HG03378 (cell line): ENCODE results near the gene IMMT.
"Not testable (repeated sequence)": the region's sequence is repeated elsewhere in the genome, so short reads cannot be mapped to it uniquely, and the experiment has no call there.

Experiments used
- ATAC-seq: cut with Tn5 transposase; IDR thresholded peaks from one replicate; pipeline ENCODE4 v1.9.1; 2021; ENCODE audit warnings: mild to moderate bottlenecking, moderate library complexity; ENCODE audit not compliant: unreplicated experiment

Gene IMMT

GRCh38 chr2:86202336-86202692, 7.1 kb upstream of the IMMT start:
- no peak for ATAC-seq

GRCh38 chr2:86201671-86202335, 6.5 kb upstream of the IMMT start:
- no peak for ATAC-seq

GRCh38 chr2:86200564-86200963, 5.3 kb upstream of the IMMT start:
- not testable (repeated sequence) for ATAC-seq

GRCh38 chr2:86199834-86200177, 4.5 kb upstream of the IMMT start:
- no peak for ATAC-seq

GRCh38 chr2:86195808-86196387, 636 bp upstream of the IMMT start:
- no peak for ATAC-seq

GRCh38 chr2:86194751-86195054, 559 bp downstream of the IMMT start:
- ATAC-seq, result no peak

- no peak for ATAC-seq
Observed at GRCh38 chr2:86193901-86194567, 1.2 kb downstream of the IMMT start.

GRCh38 chr2:86189782-86190416, 5.4 kb downstream of the IMMT start:
- ATAC-seq, result no peak

GRCh38 chr2:86186431-86186830, 8.8 kb downstream of the IMMT start:
- no peak for ATAC-seq

- ATAC-seq, result no peak
Observed at GRCh38 chr2:86185517-86186212, 9.6 kb downstream of the IMMT start.

GRCh38 chr2:86176597-86176996, 18.7 kb downstream of the IMMT start:
- ATAC-seq, result no peak

- no peak for ATAC-seq
Observed at GRCh38 chr2:86175828-86176227, 19.4 kb downstream of the IMMT start.

GRCh38 chr2:86174445-86174844, 20.8 kb downstream of the IMMT start:
- peak; percentile 63 for ATAC-seq

GRCh38 chr2:86172610-86173009, 22.7 kb downstream of the IMMT start:
- no peak for ATAC-seq

- no peak for ATAC-seq
Observed at GRCh38 chr2:86171295-86171694, 24.0 kb downstream of the IMMT start.

- no peak for ATAC-seq
Observed at GRCh38 chr2:86170449-86170848, 24.8 kb downstream of the IMMT start.

- ATAC-seq, result no peak
Observed at GRCh38 chr2:86160156-86160952, 34.9 kb downstream of the IMMT start.

GRCh38 chr2:86158286-86158685, 37.0 kb downstream of the IMMT start:
- ATAC-seq, result no peak

GRCh38 chr2:86157009-86157556, 38.2 kb downstream of the IMMT start:
- ATAC-seq, result no peak

- no peak for ATAC-seq
Observed at GRCh38 chr2:86150502-86150901, 44.8 kb downstream of the IMMT start.

- ATAC-seq, result no peak
Observed at GRCh38 chr2:86147793-86148192, 47.5 kb downstream of the IMMT start.
